IPS-NIHi7 (cell line): Measurements from ENCODE around the gene ZNF678.

Experiments used
- DNase-seq: peaks from one replicate; pipeline ENCODE4 v3.0.0; 2012; ENCODE audit warnings: mixed read lengths; ENCODE audit errors: extremely low spot score

Gene ZNF678

GRCh38 chr1:227723474-227723873, 160.1 kb downstream of the ZNF678 start:
- no peak for DNase-seq

GRCh38 chr1:227725046-227725445, 161.7 kb downstream of the ZNF678 start:
- DNase-seq, result no peak

- no peak for DNase-seq
Measured at GRCh38 chr1:227726318-227726717, 163.0 kb downstream of the ZNF678 start.
